ENCODE results near the gene SLC13A1.

SLC13A1 gene

DNA sequence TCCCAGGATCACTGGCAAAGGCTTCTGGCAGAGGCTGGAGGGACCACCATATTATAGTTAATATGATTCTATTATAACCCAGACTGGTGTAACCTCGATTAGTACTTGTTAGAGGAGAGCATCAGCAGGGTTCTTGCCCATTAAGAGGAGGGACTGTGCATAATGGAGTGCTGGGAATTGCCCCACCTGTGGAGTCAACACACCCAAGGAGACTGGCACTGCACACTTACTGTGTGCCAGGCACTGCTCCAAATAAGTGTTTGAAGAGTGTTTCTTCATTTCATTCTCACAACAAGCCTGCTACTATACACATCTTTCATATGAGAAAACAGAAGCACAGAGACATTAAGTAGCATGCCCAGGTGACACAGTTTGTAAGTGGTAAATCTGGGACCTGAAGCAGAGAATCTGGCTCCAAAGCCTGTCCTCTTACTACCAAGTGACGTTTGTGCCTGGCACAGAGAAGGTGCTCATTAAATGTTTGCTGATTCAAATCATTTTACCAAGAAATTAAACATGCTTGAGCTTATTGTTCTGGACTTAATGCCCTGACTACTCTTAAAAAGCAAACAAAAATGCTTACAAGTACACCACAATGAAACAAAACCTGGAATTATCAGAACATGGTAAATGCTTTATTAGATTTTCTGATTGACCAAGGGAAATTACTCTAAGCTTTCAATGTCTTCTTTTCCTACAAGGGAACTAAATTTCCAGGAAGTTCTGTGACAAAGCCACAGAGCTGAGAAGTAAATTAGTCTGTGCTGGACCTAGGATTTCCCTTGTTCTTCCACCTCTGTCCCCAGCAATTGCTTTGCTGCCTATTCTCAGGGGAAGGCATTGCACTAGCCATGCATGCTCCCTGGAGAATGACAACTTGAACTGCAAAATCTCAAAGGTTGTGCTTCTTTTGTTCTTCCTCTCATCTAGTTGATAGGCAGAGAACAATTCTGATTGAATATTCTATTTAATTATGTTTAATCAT lies 809 bp downstream of the SLC13A1 start:
- no peak overlapping the region for H3K4me2 ChIP-seq (ENCODE audit: low read length)
- no peaks in the 10 kb centered on the region for H4K20me1 ChIP-seq (ENCODE audit: control insufficient read depth, insufficient read depth, low read depth, low read length)
- no peaks in the 10 kb centered on the region for H3F3A ChIP-seq (ENCODE audit: control insufficient read depth, insufficient read depth)
- H3K4me1 ChIP-seq (ENCODE audit: control insufficient read depth, low read length) = no peaks in the 10 kb centered on the region
- no peaks in the 10 kb centered on the region for H3K36me3 ChIP-seq (ENCODE audit: control insufficient read depth, low read length)
- H3K9me2 ChIP-seq (replicated peaks; ENCODE audit: control insufficient read depth, low read length) = no peaks in the 10 kb centered on the region
- H3K4me3 ChIP-seq (ENCODE audit: low read length) = no peak overlapping the region
- H3K9me3 ChIP-seq (ENCODE audit: control insufficient read depth, insufficient read depth, low read length) = no peaks in the 10 kb centered on the region
- no peaks in the 10 kb centered on the region for H3K27me3 ChIP-seq (ENCODE audit: control insufficient read depth, low read length)
- H3K79me2 ChIP-seq (ENCODE audit: control insufficient read depth, low read length) = no peaks in the 10 kb centered on the region
- TF ChIP-seq EZH2phosphoT487 (IDR thresholded peaks at IDR 0.05; ENCODE audit: borderline replicate concordance, low read length) = no peak
- TF ChIP-seq, protein P1, sequence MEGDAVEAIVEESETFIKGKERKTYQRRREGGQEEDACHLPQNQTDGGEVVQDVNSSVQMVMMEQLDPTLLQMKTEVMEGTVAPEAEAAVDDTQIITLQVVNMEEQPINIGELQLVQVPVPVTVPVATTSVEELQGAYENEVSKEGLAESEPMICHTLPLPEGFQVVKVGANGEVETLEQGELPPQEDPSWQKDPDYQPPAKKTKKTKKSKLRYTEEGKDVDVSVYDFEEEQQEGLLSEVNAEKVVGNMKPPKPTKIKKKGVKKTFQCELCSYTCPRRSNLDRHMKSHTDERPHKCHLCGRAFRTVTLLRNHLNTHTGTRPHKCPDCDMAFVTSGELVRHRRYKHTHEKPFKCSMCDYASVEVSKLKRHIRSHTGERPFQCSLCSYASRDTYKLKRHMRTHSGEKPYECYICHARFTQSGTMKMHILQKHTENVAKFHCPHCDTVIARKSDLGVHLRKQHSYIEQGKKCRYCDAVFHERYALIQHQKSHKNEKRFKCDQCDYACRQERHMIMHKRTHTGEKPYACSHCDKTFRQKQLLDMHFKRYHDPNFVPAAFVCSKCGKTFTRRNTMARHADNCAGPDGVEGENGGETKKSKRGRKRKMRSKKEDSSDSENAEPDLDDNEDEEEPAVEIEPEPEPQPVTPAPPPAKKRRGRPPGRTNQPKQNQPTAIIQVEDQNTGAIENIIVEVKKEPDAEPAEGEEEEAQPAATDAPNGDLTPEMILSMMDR (IDR thresholded peaks at IDR 0.05; ENCODE audit: low read depth, low read length, poor library complexity, severe bottlenecking) = no peak
- no peak overlapping the region for H3K27ac ChIP-seq (ENCODE audit: low read depth, low read length)

DNA sequence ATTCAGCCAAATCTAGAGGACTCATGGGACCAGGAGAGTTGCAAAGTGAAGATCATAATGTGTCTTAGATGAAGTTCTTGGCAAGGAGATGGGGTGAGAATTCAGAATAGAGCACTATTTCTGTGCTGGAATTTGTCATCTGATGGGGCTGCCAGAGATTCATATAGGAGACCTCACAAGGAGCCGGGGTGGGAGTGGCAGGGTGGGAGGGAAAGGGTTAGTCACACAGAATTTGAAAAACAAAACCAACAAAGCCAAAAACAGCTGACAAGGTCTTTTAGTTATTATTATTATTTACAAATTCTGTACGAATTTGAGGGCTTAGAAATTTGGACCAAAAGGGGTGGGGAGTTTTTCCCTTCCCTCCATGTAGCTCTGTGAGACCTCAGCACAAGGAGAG lies 1.7 kb downstream of the SLC13A1 start:
- Histone ChIP-seq H3K9me3 (ENCODE audit: control insufficient read depth, insufficient read depth, low read length) (no peaks in the 10 kb centered on the region), H3K4me2 (ENCODE audit: low read length) (no peak overlapping the region), H3K4me1 (ENCODE audit: control insufficient read depth, low read length) (no peaks in the 10 kb centered on the region), H3F3A (ENCODE audit: control insufficient read depth, insufficient read depth) (no peaks in the 10 kb centered on the region), H3K27ac (ENCODE audit: low read depth, low read length) (no peak overlapping the region), H3K27me3 (ENCODE audit: control insufficient read depth, low read length) (no peaks in the 10 kb centered on the region), H3K79me2 (ENCODE audit: control insufficient read depth, low read length) (no peaks in the 10 kb centered on the region), H3K36me3 (ENCODE audit: control insufficient read depth, low read length) (no peaks in the 10 kb centered on the region), H4K20me1 (ENCODE audit: control insufficient read depth, insufficient read depth, low read depth, low read length) (no peaks in the 10 kb centered on the region), H3K9me2 (replicated peaks; ENCODE audit: control insufficient read depth, low read length) (no peaks in the 10 kb centered on the region), H3K4me3 (ENCODE audit: low read length) (no peak overlapping the region)
- TF ChIP-seq EZH2phosphoT487 (IDR thresholded peaks at IDR 0.05; ENCODE audit: borderline replicate concordance, low read length) = no peak
- TF ChIP-seq, protein P1 (IDR thresholded peaks at IDR 0.05; ENCODE audit: low read depth, low read length, poor library complexity, severe bottlenecking) = no peak

DNA sequence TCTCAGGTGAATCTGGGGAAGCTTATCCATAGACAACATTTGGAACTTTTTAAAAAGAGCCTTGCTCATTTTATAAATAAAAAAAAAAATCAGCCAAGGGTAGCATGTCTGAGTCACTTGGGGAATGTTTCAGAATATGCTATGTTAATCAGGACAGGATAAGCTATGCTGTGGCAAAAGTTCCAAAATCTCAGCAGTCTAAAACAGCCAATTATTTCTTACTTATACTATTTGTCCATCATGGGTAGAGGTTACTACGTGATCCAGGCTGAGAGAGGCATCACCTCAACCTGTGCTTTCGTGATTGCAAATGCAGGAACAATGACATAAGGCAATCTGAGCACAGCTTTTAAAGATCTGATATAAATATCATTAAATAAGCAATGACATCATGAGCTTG lies 6.5 kb downstream of the SLC13A1 start:
- no peak overlapping the region for H3K4me3 ChIP-seq (ENCODE audit: low read length)
- H3K4me1 ChIP-seq (ENCODE audit: control insufficient read depth, low read length) = no peaks in the 10 kb centered on the region
- H3F3A ChIP-seq (ENCODE audit: control insufficient read depth, insufficient read depth) = no peaks in the 10 kb centered on the region
- no peaks in the 10 kb centered on the region for H4K20me1 ChIP-seq (ENCODE audit: control insufficient read depth, insufficient read depth, low read depth, low read length)
- H3K9me3 ChIP-seq (ENCODE audit: control insufficient read depth, insufficient read depth, low read length) = no peaks in the 10 kb centered on the region
- H3K36me3 ChIP-seq (ENCODE audit: control insufficient read depth, low read length) = no peaks in the 10 kb centered on the region
- H3K27ac ChIP-seq (ENCODE audit: low read depth, low read length) = no peak overlapping the region
- H3K79me2 ChIP-seq (ENCODE audit: control insufficient read depth, low read length) = no peaks in the 10 kb centered on the region
- no peaks in the 10 kb centered on the region for H3K27me3 ChIP-seq (ENCODE audit: control insufficient read depth, low read length)
- H3K4me2 ChIP-seq (ENCODE audit: low read length) = no peak overlapping the region
- no peaks in the 10 kb centered on the region for H3K9me2 ChIP-seq (replicated peaks; ENCODE audit: control insufficient read depth, low read length)
- TF ChIP-seq EZH2phosphoT487 (IDR thresholded peaks at IDR 0.05; ENCODE audit: borderline replicate concordance, low read length) = no peak
- TF ChIP-seq, protein P1 (IDR thresholded peaks at IDR 0.05; ENCODE audit: low read depth, low read length, poor library complexity, severe bottlenecking) = no peak

Measured in DOHH2 (cell line).